Fibroblast of skin of left quadriceps (primary cell): Measurements from ENCODE around the gene PDE10A.
"Not testable (repeated sequence)": the region's sequence is repeated elsewhere in the genome, so short reads cannot be mapped to it uniquely, and the experiment has no call there.

ENCODE experiments used
- DNase-seq, 2 experiments: peaks; one replicate each; pipeline ENCODE4 v3.0.0-alpha.2; 2013; ENCODE audit warnings: low read depth in 2 of 2

The PDE10A gene

DNA sequence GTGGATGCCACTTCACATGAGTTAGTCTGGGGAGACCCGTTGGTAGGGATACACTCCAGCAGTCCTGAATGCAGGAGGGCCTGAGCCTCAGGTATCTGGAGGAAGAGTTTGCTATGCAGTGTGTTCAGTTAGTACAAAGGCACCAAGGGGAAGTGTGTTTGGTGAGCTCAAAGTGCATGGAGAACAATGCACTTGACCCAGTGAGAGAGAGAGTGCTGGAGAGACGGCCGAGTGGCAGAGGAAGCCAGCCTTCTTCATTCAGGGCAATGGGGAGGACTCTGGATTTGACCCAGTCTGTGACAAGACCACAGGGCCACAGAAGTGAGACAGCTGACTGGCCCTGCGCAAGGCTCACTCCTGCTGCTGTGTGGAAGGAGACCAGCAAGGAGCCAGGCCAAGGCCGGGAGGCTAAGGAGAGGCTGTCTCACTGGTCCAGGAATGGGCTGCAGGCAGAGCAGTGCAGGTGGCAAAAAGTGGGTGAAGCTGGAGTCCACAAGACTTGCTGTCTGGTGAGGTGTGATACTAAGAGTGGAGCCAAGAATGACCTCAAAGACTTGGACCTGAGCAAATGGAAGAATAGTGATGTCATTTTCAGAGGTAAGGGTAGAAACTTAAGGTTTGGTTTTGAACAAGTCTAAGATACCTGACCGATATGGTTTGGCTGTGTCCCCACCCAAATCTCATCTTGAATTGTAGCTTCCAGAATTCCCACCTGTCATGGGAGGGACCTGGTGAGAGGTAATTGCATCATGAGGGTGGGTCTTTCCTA lies 38.0 kb downstream of the PDE10A start:
- no peak for DNase-seq

DNA sequence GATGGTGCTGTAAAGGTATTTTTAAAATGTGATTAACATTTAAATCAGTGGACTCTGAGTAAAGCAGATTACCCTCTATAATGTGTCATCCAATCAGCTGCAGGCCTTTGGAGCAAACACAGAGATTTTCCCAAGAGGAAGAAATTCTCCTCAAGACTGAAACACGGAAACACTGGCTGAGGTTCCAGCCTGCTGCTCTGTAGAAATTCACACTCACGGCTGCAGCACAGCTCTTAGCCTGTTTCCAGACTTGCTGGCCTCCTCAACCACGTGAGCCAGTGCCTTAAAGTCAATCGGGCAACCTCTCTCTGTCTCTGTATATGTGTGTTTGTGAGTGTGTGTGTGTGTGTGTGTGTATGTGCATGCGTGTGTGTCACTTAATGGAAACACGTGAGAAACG lies 41.1 kb downstream of the PDE10A start:
- no peak for DNase-seq

DNA sequence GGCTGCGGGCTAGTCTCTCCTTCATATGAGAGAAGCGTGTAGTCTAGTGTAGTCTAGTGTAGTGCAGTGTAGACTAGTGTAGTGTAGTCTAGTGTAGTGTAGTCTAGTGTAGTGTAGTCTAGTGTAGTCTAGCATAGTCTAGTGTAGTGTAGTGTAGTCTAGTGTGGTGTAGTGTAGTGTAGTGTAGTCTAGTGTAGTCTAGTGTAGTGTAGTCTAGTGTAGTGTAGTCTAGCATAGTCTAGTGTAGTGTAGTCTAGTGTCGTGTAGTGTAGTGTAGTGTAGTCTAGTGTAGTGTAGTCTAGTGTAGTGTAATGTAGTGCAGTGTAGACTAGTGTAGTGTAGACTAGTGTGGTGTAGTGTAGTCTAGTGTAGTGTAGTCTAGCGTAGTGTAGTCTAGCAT lies 44.1 kb downstream of the PDE10A start:
- not testable (repeated sequence) for DNase-seq

DNA sequence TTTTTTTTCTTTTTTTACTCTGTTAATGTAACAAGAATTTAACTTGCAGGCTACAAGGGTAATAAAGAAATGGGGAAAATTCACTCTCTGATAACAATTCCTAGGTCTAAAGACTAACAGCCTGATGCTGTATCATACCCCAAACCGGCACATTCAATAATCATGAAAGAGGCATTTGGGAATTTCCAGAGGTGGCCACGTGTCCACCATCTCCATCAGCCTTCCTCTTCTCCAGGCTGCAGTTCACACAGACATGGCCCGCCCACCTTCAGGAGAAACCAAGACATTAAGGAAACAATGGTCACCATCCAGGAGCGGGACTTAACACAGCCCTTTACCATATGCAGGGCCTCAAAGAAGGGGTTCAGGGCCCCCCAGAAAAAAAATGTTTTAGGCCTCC lies 44.8 kb downstream of the PDE10A start:
- no peak for DNase-seq

DNA sequence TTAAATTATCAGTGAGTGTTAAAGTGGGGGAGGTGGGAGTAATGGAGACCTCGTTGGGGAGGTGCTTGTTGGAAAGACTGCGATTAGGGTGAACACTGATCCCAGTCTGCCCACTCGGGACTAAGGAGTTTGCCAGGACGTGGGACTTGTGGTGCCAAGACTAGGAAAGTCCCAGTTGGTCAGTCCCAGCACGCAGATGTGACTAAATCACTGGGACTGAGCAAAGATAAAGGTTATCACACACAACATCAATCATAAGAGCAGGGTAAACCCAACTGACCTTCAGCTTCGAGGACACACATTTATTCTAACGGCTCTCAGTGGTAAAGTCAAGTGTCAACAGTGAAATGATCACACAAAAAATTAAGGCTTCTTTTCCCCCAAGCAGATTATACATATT lies 45.5 kb downstream of the PDE10A start:
- no peak for DNase-seq

DNA sequence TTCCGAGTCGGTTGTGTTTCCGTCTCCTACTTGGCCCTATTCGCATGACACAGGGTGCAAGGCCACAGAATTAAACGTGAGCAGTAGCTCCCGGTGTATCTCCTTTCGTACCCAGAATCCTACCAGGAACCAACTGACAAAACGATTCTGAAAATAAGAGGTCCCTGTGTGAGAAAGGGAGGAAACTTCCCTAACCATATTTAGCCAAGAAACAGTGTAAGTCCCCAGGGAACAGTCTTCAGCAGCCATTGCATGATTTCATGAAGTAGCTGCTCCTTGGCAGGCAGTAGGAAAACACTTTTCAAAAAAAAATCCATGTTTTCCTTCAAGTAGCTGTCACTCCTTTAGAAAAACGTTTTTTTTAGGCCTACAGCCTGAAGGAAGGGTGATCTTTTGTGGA lies 46.9 kb downstream of the PDE10A start:
- peak in 1 of 2 experiments; percentile 10 for DNase-seq

DNA sequence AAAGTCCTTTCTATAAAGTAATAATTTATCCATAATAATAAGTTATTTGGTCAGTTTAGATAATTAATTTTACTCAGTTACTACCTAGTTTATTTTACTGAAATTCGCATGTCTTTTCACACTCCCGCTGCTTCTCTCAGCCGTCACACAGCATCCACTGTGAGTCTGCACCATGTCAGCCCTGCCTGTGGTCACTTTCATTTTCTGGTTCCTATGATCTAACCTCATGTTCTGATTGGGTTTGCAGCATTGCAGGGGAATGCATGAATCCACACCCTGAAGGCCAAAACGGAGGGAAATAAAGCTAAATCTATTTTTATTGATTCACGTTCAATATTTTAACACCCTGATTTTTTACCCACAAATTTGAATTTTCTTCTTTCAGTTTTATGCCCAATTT lies 47.4 kb downstream of the PDE10A start:
- no peak for DNase-seq

DNA sequence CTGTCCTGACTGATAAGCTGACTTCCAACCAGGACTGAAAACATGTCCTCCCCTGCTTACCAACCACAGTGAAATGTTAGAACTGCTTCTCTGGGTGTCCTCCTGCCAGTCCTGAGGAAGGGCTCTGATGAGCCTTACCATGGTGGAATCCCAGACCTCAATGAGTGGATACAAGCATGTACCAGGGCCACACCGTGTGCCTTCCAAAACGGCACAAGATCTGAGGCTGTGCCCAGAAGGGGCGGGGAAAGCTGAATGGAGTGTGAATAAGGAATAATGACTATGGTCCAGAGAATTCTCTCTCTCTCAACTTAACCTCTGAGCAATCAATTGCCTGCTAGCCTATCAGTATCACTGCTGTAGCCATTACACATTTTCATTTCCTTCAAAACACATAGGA lies 51.7 kb downstream of the PDE10A start:
- DNase-seq, result no peak

DNA sequence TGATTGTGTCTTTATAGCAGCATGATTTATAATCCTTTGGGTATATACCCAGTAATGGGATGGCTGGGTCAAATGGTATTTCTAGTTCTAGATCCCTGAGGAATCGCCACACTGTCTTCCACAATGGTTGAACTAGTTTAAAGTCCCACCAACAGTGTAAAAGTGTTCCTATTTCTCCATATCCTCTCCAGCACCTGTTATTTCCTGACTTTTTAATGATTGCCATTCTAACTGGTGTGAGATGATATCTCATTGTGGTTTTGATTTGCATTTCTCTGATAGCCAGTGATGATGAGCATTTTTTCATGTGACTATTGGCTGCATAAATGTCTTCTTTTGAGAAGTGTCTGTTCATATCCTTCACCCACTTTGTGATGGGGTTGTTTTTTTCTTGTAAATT lies 54.5 kb downstream of the PDE10A start:
- not testable (repeated sequence) for DNase-seq

DNA sequence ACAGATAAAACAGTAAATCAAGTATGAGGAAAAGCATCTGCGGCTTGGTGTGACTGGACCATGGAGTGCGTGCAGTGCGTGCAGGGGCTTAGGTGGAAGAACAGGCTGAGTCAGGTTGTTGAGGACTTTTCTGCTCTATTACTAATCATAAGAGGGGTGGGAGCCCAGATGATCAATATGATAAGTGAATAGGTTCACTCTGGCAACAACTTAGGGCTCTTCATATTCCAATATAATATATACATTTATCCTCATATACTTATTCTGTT lies 56.4 kb downstream of the PDE10A start:
- no peak for DNase-seq

DNA sequence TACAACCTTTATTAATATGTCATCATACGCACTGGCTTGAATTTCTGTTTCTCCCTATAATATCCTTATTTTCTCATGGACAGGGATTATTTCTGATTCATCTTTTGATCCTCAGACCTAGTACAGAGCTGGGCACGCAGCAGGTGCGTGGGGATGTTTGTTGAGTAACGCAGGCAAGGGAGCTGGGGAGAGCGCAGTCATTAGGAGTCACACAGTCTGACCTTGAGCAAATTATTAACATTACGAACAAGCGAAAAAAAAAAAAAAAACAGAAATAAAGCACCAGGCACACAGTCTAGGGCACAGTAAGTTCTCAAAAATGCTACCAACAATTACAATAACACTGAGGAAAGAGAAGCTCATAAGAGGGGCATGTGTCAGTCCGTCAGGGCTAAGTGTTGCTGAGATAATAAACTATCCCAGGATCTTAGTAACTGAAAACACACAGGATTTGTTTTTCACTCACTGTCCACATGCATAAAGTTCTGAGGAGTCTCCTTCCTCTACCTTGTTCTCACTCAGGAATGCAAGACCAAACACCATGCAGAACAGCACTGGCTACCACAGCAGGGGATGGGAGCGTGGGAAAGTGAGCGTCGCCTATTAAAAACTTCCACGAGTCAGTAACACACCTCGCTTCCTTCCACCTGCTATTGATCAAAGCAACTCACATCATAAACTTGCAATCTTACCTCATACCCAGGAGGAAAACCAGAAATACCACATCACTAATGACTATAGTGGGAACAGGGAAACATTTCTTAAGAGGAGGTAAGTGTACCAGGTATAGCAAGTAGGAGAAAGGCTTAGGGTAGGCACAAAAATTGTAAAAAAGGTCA lies 56.9 kb downstream of the PDE10A start:
- DNase-seq, result no peak

DNA sequence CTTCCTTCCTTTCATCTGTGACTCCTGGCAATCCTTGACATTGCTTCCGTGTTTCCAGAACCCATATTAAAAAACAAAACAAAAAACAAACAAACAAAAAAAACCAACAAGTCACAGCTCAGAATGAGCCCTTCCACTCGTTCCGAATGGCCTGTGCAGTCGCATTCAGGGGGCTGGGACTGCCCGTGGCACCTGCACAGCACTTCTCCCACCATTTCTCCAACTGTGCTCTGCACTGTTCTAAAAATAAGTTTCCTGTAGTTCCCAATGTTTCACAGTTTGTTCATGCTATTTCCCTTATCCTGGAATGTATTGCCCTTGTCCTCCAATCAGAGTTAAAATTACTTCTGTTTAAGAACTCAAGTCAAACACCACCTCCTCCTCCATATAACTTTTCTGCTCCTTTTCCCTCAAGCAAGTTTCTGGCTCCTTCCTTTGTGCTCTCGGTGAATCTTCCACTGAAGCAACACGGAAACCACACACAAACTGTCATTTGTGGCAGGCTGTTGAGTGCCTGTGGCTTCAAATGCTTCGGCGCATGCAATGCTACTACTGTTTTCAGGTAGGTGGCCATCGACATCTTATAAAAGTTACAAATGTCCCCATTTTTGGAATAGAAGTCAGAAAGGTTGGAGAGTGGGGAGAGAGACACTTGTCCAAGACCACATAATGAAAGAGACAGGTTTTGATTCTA lies 57.7 kb downstream of the PDE10A start:
- DNase-seq, result no peak

DNA sequence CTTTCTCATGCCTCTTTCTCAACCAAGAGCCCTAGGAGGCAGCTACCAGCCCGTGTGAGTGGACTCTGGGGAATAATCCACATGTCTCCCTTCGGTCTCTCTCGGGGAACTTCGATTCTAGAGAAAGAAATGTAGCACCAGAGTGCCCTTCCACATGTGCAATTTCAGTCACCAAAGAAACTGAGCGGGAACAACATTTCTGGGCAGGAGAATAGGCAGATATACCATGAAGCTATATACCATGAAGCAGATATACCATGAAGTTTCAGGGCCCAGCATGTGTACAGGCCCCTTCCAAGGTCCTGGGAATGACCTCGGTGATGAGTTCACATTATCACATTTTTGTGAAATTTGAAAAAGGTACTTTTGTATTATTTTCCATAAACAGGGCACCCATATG lies 60.8 kb downstream of the PDE10A start:
- no peak for DNase-seq

DNA sequence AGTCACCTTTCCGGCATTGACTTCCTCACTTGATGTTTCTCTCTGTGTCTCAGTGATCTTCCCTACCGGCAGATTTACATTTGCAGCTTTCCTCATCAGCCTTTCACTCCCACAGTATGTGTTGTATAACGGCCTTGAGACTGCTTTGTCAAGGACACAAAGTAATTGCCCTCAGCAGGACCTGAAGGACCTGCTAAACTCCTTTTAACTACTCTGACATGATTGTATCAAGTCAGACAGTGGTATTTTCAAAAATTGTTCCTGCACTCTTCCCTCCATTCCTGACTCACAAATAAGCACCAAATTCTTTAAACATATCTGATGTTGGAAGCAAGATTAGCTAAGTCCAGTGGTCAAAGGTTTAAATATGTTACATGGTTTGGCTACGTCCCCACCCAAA lies 62.4 kb downstream of the PDE10A start:
- DNase-seq, result no peak

DNA sequence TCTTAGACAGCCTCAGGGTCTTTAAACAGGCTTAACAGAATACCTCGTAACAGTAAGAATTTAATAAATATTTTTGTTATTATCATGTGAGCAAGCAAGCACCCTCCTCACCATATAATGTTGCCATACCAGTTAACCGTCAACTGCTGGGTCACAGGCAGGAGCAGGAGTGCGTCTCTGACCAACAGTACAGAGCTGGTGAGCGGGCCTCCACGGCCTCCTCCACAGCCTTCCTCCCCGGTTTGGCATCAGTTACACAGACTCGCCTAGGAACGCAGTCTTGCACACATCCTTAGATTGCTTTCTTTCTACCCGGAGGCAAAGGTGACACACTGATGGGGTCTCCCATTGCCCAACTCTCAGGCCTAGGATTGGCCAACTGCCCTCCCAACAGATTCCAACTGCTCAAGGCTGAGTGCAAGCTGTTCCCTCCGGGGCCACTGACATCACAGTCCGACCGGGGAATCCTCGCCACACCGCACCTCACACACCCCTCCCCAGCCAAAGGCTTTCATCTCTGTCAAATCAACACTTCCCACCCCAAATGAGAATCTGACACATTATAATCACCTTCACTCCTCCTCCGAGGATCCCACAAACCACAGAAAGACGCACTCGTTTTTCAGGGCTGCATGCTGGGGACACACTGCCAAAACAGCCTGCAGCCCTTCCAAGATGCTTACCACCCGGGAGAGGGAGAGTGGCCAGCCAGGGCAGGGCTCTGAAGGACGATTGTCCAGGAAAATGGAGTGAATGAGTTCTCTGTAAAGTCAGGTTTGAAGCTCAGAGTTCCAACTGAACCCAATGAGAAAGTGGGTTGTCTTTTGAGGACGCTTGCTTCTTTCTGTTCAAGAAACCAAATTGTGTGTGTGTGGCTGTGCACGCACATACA lies 63.2 kb downstream of the PDE10A start:
- no peak for DNase-seq

DNA sequence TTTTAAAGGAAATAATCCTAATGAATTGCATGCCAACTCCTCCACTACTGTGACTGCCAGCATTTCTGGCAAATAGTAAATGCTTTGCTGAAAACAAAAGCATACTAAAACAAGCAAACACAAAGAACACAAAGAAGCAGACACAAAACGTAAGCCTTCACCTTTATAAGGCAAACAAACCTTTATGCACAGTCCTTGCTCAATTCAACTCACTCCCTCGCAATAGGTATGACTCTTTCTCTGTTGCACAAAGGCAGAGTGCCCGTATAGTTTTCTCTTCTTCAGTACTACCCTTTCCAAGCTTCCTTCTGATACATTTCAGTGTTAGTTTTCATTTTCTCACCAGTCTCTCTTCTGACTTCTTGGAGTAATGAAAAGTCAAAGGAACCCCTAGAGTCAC lies 63.9 kb downstream of the PDE10A start:
- no peak for DNase-seq

DNA sequence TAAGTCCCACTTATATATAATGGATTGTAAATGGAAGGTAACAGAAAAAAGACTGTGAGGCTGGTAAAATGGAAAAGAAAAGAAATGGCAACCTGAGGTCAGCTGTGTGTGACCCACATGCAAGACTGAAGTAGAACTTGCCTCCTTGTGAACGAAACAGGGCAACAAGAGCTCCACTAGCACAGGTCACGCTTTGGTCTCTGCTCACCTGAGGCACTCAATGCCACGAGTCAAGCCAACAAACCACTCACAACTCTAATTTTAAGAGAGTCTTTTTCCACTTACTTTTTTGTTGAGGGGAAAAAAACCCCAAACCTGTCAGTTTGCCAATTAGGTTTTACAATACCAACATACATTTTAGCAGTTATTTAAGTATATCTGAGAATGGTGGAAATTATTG lies 65.2 kb downstream of the PDE10A start:
- DNase-seq, result no peak

DNA sequence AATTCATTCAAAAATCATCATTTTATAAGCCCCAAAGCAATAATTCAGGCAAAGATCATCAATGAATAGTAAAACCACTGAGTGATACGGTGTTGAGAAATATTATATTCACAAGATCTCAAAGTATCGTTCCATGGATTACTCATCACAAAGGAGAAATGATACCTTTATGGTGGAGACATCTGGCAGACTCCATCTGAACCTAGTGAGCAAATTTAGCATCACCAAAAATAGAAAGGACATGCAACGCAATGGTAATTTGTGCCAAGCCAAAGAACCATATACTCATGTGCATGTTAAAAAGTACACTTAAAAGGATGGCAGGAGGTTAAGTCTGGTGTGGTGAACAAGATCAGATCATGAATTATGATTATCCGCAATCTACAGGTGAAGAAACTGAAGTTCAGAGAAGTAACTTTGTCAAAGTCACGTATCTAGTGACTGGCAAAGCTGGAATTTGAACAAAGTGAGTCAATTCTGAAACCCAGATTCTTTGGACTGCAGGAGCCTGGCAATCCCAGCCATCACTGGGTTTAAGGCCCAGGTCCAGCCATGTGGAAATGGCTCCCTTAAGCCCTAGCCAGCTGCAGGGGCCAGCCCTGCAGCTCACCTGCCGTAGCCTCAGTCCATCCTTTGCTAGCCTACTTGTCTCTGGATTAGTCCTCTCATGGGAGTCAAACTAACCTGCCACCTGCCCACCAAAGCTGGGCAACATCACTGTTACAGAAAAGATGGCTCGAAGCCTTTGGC lies 68.3 kb downstream of the PDE10A start:
- no peak for DNase-seq

DNA sequence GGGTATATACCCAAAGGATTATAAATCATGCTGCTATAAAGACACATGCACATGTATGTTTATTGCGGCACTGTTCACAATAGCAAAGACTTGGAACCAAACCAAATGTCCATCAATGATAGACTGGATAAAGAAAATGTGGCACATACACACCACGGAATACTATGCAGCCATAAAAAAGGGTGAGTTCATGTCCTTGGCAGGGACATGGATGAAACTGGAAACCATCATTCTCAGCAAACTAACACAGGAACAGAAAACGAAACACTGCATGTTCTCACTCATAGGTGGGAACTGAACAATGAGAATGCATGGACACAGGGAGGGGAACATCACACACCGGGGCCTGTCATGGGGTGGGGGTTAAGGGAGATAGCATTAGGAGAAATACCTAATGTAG lies 70.1 kb downstream of the PDE10A start:
- DNase-seq, result not testable (repeated sequence)

DNA sequence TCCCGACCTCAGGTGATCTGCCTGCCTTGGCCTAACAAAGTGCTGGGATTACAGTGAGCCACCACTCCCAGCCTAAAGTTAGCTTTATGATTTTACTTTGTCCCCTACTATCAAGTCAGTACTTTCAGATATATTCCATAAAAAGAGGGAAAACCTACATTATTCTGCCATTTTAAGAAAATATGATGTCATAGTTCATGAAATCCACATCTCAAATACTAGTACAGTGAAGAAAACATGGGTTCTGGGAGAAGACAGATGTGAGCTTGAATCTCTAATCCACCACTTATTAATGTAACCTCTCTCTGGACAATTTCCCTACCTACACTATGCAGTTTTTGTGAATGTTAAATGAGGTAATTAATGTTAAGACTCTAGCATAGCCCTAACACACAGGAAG lies 74.5 kb downstream of the PDE10A start:
- no peak for DNase-seq

DNA sequence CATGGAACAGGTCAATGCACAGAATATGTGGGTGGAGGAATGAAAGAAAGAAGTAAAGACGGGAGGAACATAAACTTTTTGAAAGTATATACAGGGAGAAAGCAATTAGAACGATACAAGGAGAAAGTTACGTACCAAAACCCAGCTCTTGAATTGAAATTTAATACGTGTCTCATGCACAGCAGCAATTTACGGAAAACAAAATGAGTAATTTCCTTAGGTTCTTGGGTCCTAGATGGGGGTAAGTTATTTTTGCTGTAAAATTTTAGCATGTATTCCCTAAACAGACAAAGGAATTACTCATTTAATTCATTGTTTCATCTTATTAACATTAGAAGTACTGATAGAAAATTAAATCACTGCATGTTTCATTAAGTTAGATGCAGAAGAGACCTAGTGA lies 75.8 kb downstream of the PDE10A start:
- DNase-seq, result no peak
